ENCODE data around the gene ANO4.

ANO4 gene

GRCh38 chr12:100858656-100859055 lies 64.1 kb downstream of the ANO4 start:
- H3K4me1 ChIP-seq (ENCODE audit: insufficient read depth, low read length, poor library complexity, severe bottlenecking) = no peaks in the 10 kb centered on the region
- H3K9ac ChIP-seq (ENCODE audit: low read depth, low read length, poor library complexity, severe bottlenecking) = no peak overlapping the region
- no peaks in the 10 kb centered on the region for H3F3A ChIP-seq (ENCODE audit: low read depth)
- no peak overlapping the region for H3K4me3 ChIP-seq (ENCODE audit: low read length, poor library complexity, severe bottlenecking)
- no peaks in the 10 kb centered on the region for H3K79me2 ChIP-seq (ENCODE audit: insufficient read depth, low read length)
- no peaks in the 10 kb centered on the region for H3K9me3 ChIP-seq (ENCODE audit: insufficient read depth, low read depth, low read length)
- no peaks in the 10 kb centered on the region for H3K9me2 ChIP-seq (replicated peaks; ENCODE audit: low read depth, low read length)
- no peak overlapping the region for H3K4me2 ChIP-seq (ENCODE audit: low read depth, low read length, poor library complexity, severe bottlenecking)
- TF ChIP-seq EZH2phosphoT487 (IDR thresholded peaks at IDR 0.05; ENCODE audit: borderline replicate concordance) (no peak), CTCF (conservative IDR thresholded peaks at IDR 0.05; ENCODE audit: low read length) (no peak)
- no peaks in the 10 kb centered on the region for H3K27me3 ChIP-seq (ENCODE audit: insufficient read depth, low read length, poor library complexity, severe bottlenecking)
- no peak overlapping the region for H2AFZ ChIP-seq (ENCODE audit: low read length)
- H3K36me3 ChIP-seq (ENCODE audit: insufficient read depth, low read length) = no peaks in the 10 kb centered on the region
- no peaks in the 10 kb centered on the region for H4K20me1 ChIP-seq (ENCODE audit: insufficient read depth, low read length, poor library complexity, severe bottlenecking)

DNA sequence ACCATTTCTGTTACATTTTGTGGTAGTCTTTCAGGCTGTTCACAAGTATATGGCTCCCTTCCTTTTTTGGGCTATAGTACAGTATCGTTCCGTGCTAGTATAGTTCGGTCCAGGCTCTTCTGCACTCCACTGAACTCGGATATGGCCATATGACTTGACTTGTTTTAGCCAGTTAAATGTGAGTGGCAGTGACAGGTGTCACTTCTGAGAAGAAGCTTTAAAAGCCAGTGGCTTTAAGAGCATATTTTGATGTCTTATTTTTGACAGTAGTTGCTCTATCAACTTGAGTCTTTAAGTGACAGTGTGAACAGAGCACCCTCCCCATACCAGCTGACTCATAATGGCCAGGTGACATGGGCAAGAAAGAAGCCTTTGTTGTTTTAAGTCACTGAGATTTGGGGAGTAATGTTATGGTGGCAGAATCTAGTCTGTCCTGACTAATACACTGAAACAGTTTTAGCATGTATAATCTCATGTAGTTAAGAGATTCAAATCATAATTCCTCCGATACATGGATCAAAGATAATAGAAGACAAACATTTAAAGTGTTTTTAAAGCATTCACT lies 64.6 kb downstream of the ANO4 start:
- Histone ChIP-seq H2AFZ (ENCODE audit: low read length) (no peak overlapping the region), H3F3A (ENCODE audit: low read depth) (no peaks in the 10 kb centered on the region), H3K9me2 (replicated peaks; ENCODE audit: low read depth, low read length) (no peaks in the 10 kb centered on the region), H3K79me2 (ENCODE audit: insufficient read depth, low read length) (no peaks in the 10 kb centered on the region), H3K4me3 (ENCODE audit: low read length, poor library complexity, severe bottlenecking) (no peak overlapping the region), H3K27me3 (ENCODE audit: insufficient read depth, low read length, poor library complexity, severe bottlenecking) (no peaks in the 10 kb centered on the region), H3K4me1 (ENCODE audit: insufficient read depth, low read length, poor library complexity, severe bottlenecking) (no peaks in the 10 kb centered on the region), H4K20me1 (ENCODE audit: insufficient read depth, low read length, poor library complexity, severe bottlenecking) (no peaks in the 10 kb centered on the region), H3K9me3 (ENCODE audit: insufficient read depth, low read depth, low read length) (no peaks in the 10 kb centered on the region), H3K9ac (ENCODE audit: low read depth, low read length, poor library complexity, severe bottlenecking) (no peak overlapping the region), H3K36me3 (ENCODE audit: insufficient read depth, low read length) (no peaks in the 10 kb centered on the region), H3K4me2 (ENCODE audit: low read depth, low read length, poor library complexity, severe bottlenecking) (no peak overlapping the region)
- TF ChIP-seq EZH2phosphoT487 (IDR thresholded peaks at IDR 0.05; ENCODE audit: borderline replicate concordance) (no peak), CTCF (conservative IDR thresholded peaks at IDR 0.05; ENCODE audit: low read length) (no peak)

DNA sequence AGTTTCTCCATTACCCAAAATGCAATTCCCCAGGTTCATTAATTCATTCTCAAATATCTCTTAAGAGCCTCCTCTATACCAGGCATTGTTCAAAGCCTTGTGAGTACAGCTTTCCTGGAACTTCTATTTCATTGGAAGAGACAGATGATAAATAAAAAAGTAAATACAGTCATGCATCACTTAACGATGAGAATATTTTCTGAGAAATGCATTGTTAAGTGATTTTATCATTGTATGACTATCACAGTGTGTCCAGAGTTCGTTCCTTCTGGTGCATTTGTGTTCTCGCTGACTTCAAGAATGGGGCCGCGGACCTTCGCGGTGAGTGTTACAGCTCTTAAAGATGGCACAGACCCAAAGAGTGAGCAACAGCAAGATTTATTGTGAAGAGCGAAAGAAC lies 66.0 kb downstream of the ANO4 start:
- no peak for TF ChIP-seq CTCF (conservative IDR thresholded peaks at IDR 0.05; ENCODE audit: low read length)
- no peak for TF ChIP-seq EZH2phosphoT487 (IDR thresholded peaks at IDR 0.05; ENCODE audit: borderline replicate concordance)
- Histone ChIP-seq H3K36me3 (ENCODE audit: insufficient read depth, low read length) (no peaks in the 10 kb centered on the region), H3K9me3 (ENCODE audit: insufficient read depth, low read depth, low read length) (no peaks in the 10 kb centered on the region), H3K9ac (ENCODE audit: low read depth, low read length, poor library complexity, severe bottlenecking) (no peak overlapping the region), H4K20me1 (ENCODE audit: insufficient read depth, low read length, poor library complexity, severe bottlenecking) (no peaks in the 10 kb centered on the region), H3K27me3 (ENCODE audit: insufficient read depth, low read length, poor library complexity, severe bottlenecking) (no peaks in the 10 kb centered on the region), H3F3A (ENCODE audit: low read depth) (no peaks in the 10 kb centered on the region), H3K4me1 (ENCODE audit: insufficient read depth, low read length, poor library complexity, severe bottlenecking) (no peaks in the 10 kb centered on the region), H3K79me2 (ENCODE audit: insufficient read depth, low read length) (no peaks in the 10 kb centered on the region), H3K4me2 (ENCODE audit: low read depth, low read length, poor library complexity, severe bottlenecking) (no peak overlapping the region), H3K4me3 (ENCODE audit: low read length, poor library complexity, severe bottlenecking) (no peak overlapping the region), H3K9me2 (replicated peaks; ENCODE audit: low read depth, low read length) (no peaks in the 10 kb centered on the region), H2AFZ (ENCODE audit: low read length) (no peak overlapping the region)
